Cerebellar cortex (tissue), 1 donor: Measurements from ENCODE around the gene ASAP2.

Experiments
- DNase-seq: peaks from one replicate; pipeline ENCODE4 v3.0.0-alpha.2; 2015; ENCODE audit warnings: low spot score

ASAP2 gene

DNA sequence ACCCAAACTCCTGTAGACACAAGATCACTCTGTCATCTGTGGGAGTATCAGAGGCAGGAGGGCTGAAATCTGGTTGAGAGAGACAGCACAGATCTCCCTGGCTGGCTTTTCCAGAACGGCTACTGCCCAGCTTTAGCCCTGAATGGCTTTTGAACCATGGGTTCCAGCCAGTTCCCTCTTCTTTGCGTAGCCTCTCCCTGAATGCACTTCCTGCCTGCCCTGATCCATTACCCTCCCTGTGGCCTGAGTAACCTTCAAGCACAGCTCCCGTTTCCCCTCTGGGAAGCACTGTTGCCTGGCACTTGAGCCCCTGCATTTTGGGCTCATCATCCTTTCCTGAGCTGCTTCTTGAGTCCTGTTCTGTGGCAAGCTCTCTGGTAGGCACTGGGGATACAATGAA lies 68.8 kb downstream of the ASAP2 start:
- DNase-seq, result no peak

DNA sequence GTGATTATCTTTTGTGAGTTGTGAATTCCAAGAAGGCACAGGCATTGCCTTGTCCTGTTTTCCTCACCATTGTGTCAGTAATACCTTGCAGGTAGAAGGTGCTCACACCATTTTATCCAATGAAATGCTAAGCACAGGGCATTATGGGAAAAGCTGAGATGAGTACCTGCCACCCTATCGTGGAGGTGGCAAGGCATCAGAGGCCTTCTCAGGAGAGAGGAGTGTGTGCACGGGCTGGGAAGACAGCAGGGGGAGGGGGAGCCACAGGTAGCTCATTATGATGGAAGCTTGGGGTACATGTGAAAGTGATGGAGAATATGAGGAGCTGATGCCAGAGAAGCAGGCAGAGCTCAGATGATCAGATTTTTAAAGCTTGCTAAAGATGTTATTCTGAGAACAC lies 69.5 kb downstream of the ASAP2 start:
- DNase-seq, result no peak

DNA sequence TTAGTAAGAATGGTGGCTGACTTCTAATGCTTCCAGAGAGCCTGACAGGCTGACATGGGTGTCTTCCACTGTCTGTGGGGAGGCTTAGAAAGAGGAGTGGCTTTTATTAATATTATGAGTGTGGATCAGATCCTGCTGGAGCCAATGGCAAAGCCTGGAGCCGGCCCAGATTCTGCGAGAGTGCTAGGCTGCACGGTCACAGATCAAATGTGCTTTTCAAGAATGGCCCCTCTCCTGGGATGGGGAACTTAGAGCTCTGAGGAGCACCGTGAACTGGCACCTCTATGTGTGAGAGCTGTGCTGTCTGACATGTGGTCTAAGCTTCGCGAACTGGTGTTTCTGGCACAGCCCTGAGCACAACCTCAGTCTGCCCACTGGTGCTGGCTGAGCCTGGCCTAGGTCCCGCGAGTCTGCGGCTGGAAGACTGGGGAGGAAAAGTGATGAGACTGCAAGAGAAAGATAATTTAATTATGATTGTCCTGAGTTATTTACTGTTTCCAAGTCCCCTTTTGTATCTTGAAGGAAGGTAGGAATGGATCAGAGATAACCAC lies 70.4 kb downstream of the ASAP2 start:
- no peak for DNase-seq

DNA sequence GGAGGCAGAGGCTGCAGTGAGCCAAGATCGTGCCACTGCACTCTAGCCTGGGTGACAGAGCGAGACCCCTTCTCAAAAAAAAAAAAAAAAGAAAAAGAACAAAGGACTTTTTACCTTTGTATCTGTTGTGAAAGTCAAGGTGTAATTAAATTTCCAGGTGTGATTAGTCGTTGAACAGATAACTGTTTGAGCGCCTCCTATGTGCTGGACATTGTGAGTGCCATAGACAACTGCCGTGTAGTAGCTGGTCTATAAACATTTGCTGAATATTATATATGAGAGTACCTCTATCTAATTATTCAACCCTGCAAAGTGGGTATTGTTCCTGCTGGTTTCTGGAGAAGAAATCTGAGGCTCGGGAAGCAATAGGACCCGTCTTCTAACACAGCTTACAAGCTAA lies 71.8 kb downstream of the ASAP2 start:
- no peak for DNase-seq

DNA sequence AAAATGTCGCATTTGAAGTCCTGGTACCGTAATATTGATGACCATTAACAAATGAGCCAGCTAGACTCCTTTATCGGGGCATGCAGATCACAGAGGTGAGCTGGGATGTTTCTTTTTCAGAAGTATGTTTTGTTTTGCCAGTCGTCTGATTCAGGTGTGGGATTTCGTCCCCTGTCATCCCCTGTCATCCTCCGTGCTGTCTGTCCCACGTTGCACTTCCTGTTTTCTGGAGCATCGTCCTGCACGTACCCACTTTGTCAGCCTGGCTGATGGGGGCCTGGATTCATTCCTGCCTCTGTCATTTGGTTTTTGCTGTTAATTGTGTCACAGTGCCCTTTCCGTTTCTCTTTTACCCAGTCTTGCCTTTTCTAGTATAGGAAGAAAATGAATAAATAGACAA lies 72.8 kb downstream of the ASAP2 start:
- DNase-seq, result no peak

DNA sequence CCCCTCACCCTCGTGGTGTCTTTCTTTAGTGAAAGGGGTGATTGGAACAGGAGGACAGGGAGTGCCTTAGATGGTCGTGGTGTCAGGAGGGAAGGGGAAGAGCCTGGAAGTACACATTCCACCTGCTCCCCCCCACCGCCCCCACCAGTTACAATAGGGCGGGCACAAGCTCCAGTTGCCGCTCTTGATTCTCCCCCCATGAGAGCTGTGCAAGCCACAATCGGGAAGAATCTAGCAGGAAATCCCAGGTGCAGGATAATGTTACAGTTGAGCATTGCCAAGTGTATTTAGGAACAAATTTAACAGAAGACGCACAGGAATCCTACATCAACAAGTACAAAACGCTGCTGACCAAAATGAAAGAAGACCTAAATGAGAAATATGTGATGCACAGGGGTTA lies 73.6 kb downstream of the ASAP2 start:
- no peak for DNase-seq

DNA sequence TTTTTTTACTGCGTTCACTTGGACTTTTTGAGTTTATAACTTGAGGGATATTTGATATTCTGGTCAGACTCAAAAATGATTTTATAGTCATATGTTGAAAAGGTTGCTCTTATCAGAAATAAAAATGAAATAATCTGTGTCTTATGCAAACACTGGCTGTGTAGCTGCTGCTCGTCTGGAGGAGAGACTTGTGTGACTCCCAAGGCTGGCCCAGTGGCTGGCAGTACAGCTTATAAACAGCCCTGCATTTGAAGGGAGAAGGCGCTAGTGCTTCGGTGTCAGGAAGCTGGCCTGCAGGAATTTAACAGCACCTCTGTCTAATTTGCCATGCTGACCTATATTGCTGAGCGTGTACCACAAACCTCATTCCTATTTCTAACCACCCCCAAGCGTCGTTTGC lies 74.5 kb downstream of the ASAP2 start:
- DNase-seq, result no peak

DNA sequence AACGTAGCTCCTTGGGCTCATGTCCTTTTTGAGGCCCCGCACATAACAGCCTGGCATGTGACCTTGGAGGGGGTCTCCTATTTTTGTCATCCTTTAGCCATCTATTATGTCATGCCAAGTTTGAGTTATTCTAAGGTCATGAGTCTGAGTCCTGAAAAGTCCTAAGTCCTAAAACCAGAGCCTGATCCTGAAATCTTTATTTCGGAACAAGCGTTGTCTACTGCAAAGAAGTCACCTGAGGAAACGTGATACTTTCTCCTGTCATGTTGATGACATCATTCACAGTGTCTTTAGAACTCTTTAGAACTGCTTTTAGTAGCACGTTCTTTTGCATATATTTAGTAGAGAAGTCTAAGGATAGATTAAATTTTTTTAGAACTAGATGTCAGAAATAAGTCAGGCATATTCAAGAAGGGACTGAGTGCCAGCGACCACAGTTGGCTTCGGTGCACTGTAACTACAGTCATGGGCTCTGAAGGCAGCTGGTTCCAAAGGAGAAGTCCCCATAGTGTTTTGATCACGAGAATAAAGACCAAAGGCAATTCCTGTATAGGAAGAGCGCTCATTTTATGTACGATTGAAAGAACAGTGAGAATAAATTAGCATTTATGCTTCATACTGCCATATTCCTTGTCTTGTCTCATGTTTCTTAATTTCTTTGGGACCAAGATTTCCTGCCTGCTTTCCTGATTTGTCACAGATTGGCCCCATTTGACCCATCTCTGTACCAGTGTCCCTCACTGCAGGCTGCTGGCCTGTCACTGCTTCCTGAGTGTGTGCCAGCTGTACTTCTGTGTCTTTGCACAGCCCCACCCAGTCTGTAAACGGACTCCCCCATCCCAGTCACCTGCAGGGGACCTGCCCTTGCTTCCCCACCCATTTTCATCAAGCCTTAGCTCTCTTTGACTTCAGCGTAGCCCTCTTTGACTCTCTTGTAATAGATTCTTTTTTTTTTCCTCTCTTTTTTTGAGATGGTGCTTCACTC lies 75.8 kb downstream of the ASAP2 start:
- no peak for DNase-seq

DNA sequence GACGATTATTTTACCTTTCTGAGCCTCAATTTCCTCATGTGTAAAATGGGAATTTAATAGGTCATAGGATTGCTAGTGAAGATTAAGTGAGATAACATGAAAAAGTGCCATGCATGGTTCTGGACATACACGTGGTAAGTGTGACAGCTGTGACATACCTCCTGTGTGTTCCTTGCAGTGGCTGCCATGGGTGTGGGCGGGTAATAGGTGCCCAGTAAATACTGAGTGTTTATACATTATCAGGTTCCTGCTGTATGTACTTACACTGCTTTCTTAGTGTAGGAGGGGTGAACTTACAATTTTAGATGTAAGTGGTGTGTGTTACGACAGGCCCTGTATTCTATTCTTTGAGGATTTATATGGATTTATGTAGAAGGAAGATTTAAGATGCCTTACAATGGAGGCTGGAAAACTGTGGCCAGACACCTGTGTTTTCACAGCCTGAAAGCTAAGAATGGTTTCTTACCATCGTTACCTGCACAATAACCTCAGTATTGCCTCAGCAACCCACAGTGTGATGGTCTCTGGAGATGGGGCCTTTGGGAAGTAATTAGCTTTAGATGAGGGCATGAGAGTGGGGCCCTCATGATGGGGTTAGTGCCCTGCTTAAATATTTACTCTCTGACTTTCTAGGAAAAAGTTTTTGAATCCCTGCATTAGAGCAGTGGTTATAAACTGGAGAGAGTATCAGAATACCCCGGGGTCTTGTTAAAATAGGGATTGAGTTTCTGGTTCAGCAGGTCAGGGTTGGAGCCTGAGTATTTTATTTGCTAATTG lies 78.1 kb downstream of the ASAP2 start:
- no peak for DNase-seq

DNA sequence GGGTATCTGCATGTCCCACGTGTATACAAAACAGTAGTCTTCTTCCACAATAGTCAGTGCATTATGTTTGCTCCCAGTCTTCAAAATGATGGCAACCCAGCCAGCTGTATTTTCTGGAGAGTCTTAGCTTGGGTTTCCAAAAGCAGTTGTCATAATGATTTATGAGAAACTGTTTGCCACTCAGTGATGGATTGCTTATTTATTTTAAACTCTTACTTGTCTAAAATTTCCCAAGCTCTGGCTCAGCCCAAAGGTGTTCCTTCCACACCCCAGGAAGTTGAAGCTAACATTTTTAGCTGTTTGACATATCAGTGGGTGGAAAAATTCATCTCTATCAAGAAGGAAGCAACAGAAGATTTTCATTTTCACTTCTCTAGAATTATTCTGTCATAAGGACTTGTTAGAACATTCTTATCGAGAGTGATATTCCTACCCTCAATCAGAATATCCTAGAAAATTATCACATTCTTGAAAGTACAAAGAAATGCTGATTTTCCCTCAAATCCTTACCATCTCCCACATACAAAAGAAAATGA lies 78.8 kb downstream of the ASAP2 start:
- DNase-seq, result no peak

DNA sequence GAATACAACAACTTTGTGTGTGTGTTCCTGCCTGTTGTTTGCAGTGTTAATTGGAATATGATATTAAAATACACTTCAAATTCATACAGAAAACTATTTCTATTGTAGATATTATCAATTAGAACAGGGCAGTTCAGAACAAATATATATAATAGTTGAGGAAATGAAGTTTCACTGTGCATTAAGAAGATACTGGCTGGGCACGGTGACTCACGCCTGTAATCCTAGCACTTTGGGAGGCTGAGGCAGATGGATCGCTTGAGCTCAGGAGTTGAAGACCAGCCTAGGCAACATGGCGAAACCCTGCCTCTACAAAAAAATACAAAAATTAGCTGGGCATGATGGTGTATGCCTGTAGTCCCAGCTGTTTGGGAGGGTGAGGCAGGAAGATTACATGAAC lies 79.3 kb downstream of the ASAP2 start:
- no peak for DNase-seq

DNA sequence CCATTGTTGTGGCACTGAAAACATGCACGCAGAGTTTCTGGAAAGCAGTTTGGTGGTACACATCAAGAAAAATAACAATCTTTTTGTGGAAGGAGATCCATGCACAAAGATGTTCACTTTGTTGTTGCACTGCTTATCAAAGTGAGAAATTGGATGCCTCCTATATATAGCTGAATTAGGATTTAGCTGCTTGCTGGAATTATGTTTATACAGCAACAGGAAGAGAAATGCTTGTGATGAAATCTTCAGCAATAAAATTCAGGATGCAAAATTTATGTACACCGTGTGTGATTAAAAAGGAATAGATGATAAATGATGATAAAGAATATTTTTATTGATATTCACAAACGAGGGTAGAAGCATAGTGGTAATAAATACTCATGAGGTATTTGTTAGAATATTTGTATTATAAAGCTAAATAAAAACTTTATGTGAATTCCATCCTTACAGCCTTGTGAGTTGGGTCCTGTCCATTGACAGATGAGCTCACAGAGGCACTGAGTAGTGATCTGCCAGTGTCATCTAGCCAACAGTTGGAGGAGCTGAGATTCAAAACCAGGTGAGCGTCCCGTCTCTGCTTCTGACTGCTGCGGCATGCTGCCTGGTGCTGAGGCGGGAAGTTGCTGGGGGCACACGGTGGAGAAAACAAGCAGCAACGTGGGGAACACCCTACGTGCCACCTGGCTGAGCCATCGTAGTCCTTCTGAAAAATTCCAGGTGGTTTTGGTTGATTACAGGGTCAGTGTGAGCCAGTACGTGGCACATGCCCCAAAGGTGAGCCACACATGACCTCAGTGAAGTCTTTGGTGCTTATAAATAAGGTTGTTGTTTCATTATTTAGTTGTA lies 80.2 kb downstream of the ASAP2 start:
- DNase-seq, result no peak

DNA sequence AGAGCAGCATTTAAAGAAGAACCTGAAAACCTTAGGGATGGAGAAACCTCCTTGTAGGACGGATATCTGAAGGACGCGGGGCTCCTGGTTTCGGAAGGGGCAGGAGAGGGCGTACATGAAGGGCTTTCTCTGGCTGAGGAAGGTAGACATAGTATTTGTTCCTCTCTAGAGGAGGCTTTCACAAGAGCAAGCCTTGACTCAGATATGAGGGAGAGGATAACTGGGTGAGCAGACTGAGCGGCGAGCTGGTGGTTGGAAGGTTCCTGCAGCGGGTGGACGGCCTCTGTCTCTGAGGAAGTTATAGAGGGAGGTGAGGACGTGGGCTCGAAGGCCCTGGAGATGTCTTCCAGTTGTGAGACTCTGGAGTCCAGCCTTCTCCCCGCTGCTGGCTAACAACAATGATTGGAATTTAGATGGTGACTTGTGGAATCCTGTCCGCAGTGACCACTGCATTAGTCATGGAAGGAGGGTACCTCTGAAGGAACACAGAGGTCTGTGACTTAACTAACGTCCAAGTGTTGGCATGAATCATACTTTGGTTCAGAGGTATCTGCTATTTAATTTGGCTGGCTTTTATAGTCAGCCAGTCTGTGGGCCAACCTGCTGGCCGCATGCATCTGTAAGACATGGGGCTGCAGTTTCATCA lies 80.9 kb downstream of the ASAP2 start:
- no peak for DNase-seq

DNA sequence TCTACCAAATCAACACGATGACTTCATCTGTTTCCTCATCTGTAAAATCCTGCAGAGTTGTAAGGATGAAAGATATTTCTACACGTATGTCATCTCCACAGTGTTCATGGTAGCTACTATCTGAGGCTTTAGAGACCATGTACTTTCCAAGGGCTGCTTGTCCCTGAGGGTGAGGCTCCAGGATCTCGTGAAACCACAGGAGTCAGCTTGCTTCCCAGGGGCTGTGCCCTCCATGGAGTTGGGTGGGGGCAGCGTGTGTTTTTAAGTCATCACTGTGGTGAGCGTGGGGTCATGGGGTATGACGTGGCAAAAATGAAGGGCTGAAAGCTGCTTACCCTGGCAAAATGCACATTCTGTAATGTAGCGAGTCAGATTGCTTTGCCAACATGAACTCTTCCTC lies 81.6 kb downstream of the ASAP2 start:
- no peak for DNase-seq

DNA sequence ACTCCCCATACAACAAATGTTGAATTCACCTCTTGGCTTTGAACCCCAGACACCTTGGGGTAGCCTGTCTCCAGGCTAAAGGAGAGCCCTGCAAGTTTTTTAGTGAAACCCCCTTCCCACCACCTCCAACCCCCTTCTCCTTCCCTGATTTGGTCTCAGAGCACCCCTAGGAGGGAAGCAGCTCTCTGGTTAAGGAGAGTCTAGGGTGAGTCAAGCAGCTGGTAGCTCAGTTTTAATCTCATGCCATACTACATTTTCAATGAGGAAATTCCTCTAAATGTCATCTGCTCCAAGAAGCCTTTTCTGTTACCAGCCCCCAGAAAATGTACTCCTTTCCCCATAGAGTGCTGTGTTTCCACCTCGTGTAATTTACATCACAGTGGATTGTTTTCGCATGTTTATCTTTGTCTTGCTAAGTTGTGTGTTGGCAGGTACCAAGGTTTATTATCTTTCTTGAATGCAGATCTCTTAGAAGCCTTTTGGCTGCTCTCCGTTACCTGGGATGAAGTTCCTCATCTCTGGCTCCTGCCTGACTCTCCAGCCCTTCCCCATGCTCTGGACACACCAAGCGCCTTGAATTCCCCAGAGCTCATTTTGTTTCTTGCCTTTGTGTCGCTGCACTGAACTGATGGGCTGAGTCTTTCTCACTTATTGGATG lies 82.2 kb downstream of the ASAP2 start:
- DNase-seq, result no peak

DNA sequence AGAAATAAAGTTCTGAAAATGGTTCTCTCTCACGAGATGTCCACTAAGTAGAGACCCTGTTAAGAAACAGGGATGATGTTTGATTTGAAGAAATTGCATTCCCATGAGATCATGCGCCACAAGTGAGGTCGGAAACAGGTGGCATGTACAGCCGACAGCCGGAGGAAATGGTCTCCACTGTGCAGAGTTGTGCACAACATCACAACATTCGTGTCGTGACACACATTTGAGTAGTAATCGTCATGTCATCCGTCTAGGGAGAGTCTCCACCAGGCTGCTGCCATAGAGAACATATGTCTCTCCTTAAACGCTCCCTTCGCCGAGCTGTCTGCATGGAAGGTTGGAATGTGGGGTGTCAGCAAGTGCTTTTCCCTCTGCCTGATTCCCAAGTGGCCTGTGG lies 84.7 kb downstream of the ASAP2 start:
- DNase-seq, result no peak

DNA sequence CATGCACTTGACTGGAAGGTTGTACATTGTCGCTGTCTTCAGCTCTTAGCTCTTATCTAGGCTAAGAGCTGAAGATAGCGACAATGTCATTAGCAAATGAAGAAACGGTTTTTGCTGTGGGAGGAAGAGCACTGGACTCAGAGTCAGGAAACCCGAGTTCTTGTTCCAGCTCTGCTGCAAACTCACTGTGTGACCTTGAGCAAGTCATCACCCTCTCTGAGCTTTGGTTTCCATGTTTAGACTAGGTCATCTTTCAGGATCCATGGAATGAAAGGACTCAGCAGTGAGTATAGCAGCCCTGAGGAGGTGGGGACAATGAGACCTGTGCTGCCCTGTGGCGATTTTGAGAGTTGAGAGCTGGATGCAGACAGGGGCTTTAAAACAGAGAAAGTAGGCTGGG lies 85.3 kb downstream of the ASAP2 start:
- DNase-seq, result no peak

DNA sequence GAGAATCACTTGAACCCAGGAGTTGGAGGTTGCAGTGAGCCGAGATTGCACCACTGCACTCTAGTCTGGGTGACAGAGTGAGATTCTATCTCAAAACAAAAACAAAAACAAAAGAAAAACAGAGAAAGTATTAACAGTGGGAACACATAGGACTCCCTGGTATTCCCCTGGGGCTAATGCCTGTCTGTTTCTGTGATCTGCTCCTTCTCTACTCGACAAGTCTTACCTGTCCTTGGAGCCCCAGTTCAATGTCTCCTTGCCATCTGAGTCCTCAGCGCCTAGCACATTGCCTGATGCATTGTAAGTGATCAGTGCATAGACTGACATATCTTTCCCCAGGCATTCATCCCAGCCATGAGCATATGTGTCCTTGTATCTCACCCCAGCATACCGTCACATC lies 85.8 kb downstream of the ASAP2 start:
- no peak for DNase-seq

DNA sequence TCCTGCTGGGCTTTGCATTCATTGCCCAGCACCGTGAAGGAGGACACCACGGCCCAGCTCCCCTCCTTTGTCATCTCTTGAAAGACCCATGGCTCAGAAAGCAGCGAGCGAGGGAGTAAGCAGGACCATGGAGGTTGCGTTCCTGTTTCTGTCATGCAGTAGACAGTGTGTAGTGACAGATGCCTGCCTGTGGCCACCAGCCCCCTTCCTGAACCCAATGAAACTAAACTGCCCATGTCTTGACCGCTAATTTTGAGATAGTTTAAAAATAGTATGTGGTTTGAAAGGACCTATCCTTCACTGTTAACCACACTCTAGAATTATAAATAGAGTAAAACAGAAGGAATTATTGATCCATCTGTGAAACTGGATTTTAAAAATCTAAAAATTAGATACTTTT lies 88.2 kb downstream of the ASAP2 start:
- no peak for DNase-seq

DNA sequence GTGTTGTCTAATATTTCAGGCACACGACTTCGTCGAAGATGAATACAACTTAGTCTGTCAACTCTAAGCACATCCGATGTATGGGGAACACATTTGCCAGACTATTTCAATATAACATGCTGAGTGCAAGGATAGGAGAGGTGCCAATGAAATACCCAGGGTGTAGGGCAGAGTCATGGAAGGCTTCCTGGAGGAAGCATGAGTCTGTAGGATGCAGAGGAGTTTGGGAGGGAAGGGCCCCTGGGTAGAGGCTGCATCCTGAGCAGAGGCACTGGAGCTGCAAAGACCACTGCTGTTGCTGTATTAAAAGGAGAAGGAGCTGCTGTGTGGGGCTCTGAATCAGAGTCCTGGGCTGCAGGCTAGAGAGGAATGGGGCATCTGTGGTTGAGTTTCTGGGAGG lies 89.9 kb downstream of the ASAP2 start:
- no peak for DNase-seq

DNA sequence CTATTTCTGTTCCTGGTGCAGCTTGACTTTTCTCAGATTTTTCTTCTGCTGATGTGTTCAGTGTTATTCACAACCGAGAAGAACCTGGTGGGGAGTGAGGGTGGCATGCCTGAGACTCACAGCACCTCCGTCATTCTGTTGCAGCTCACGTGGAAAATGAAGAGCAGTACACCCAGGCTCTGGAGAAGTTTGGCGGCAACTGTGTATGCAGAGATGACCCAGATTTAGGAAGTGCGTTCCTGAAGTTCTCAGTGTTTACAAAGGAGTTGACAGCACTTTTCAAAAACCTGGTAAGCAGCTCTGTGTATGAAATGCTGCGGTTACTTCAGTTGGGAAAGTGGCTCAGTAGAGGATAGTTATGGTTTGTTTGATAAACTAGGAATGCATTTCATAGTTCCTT lies 90.5 kb downstream of the ASAP2 start:
- no peak for DNase-seq
